B cell (primary cell): ENCODE data around the gene HEPN1. TPM values are rescaled to one million over a fixed set of nuclear protein-coding genes. Genes with fewer than 3 reads are reported as not detected.

Experiments
- ATAC-seq: fragments of 200-7000 bp; cut with Tn5 transposase; one replicate; pipeline ENCODE4 v1.10.0; 2021; ENCODE audit warnings: low read depth, mild to moderate bottlenecking, moderate number of reproducible peaks, moderate library complexity
- CTCF ChIA-PET: fragments of 350-600 bp; sonication (Branson Sonifier 250); formaldehyde crosslinking; loops from one replicate; lab custom pipeline; 2021; ENCODE audit warnings: antibody characterized with exemption, inconsistent platforms; lab: Charles Lee
- POLR2A ChIA-PET: fragments of 350-600 bp; sonication (Branson Sonifier 250); formaldehyde crosslinking; loops from one replicate; lab custom pipeline; 2021; ENCODE audit warnings: antibody characterized with exemption; lab: Charles Lee
- DNase-seq: peaks from one replicate; pipeline ENCODE4 v3.0.0; 2013
- H2AFZ ChIP-seq: 2 replicates; pipeline ENCODE4 v1.6.1; 2012; ENCODE audit warnings: mild to moderate bottlenecking, low read depth, low read length; ENCODE audit not compliant: insufficient read depth, poor library complexity, severe bottlenecking
- H3K27ac ChIP-seq, 2 donors: 1 replicate in 1 of 2; 2 replicates in 1 of 2; pipeline ENCODE4 v1.5.1; 2012 to 2013; ENCODE audit warnings: low read length in 2 of 2, mild to moderate bottlenecking in 2 of 2, moderate library complexity in 1 of 2
- H3K27me3 ChIP-seq, 4 experiments: fragments of 200-600 bp in 1 of 4; sonication (generic) in 1 of 4; replicated peaks in 1 of 4; 1 replicate in 2 of 4; 2 replicates in 2 of 4; pipeline versions ENCODE4 v1.6.1 to v1.7.0; 2013 to 2016; ENCODE audit warnings: low read length in 3 of 4, mild to moderate bottlenecking in 2 of 4, mixed read lengths in 1 of 4, moderate library complexity in 1 of 4; ENCODE audit not compliant: insufficient read depth in 4 of 4, control insufficient read depth in 3 of 4; ENCODE audit errors: control extremely low read depth in 1 of 4
- H3K36me3 ChIP-seq, 2 experiments: replicated peaks in 1 of 2; 1 replicate in 1 of 2; 2 replicates in 1 of 2; pipeline versions ENCODE4 v1.6.1 to v1.7.1; 2013; ENCODE audit warnings: low read length in 1 of 2; ENCODE audit not compliant: insufficient read depth in 2 of 2, control insufficient read depth in 1 of 2; ENCODE audit errors: control extremely low read depth in 1 of 2, extremely low read depth in 1 of 2
- H3K4me1 ChIP-seq, 2 donors: fragments of 200-600 bp in 1 of 2; sonication (generic) in 1 of 2; 1 replicate in 1 of 2; 2 replicates in 1 of 2; pipeline versions ENCODE4 v1.5.1 to v1.6.1; 2013 to 2017; ENCODE audit warnings: low read length in 2 of 2; ENCODE audit not compliant: control insufficient read depth in 2 of 2, insufficient read depth in 2 of 2
- H3K4me2 ChIP-seq: replicated peaks from 2 replicates; pipeline ENCODE3; 2012; ENCODE audit warnings: mild to moderate bottlenecking, low read depth, low read length; ENCODE audit not compliant: poor library complexity, severe bottlenecking
- H3K4me3 ChIP-seq, 5 experiments: fragments of 200-600 bp in 1 of 5; sonication (generic) in 1 of 5; 1 replicate in 3 of 5; 2 replicates in 2 of 5; pipeline versions ENCODE4 v1.5.1 to v1.7.0; 2011 to 2016; ENCODE audit warnings: low read length in 4 of 5, mild to moderate bottlenecking in 4 of 5, low read depth in 2 of 5, control low read depth in 1 of 5, moderate library complexity in 1 of 5; ENCODE audit not compliant: insufficient read depth in 1 of 5; ENCODE audit errors: control extremely low read depth in 1 of 5, extremely low read depth in 1 of 5
- H3K79me2 ChIP-seq: fragments of 200-600 bp; sonication (generic); one replicate; pipeline ENCODE4 v1.6.0; 2016; ENCODE audit warnings: low read length; ENCODE audit not compliant: control insufficient read depth, insufficient read depth
- H3K9ac ChIP-seq: fragments of 200-600 bp; sonication (generic); 2 replicates; pipeline ENCODE4 v1.6.1; 2017; ENCODE audit warnings: mild to moderate bottlenecking, low read length, moderate library complexity
- H3K9me3 ChIP-seq, 3 donors: one replicate each; pipeline versions ENCODE4 v1.6.1 to v1.7.1; 2013; ENCODE audit warnings: low read length in 2 of 3; ENCODE audit not compliant: control insufficient read depth in 2 of 3, insufficient read depth in 1 of 3; ENCODE audit errors: control extremely low read depth in 1 of 3
- H4K20me1 ChIP-seq: 2 replicates; pipeline ENCODE4 v1.6.0; 2012; ENCODE audit warnings: mild to moderate bottlenecking, low read length; ENCODE audit not compliant: insufficient read depth, control insufficient read depth, poor library complexity, severe bottlenecking
- H3K27ac Mint-ChIP-seq: one replicate; pipeline ENCODE4 v1.8.0; 2021; ENCODE audit warnings: mixed read lengths
- H3K27me3 Mint-ChIP-seq: one replicate; pipeline ENCODE4 v1.8.0; 2021; ENCODE audit warnings: mixed read lengths
- H3K4me1 Mint-ChIP-seq: one replicate; pipeline ENCODE4 v1.8.0; 2021; ENCODE audit warnings: mixed read lengths
- H3K4me3 Mint-ChIP-seq: one replicate; pipeline ENCODE4 v1.8.0; 2021; ENCODE audit warnings: mixed read lengths
- H3K9me3 Mint-ChIP-seq: one replicate; pipeline ENCODE4 v1.8.0; 2022; ENCODE audit warnings: mixed read lengths; ENCODE audit not compliant: insufficient read depth
- CTCF ChIP-seq: fragments of 200-600 bp; IDR thresholded peaks from one replicate; pipeline ENCODE4 v1.8.0; 2022; ENCODE audit warnings: antibody characterized with exemption, mild to moderate bottlenecking
- EZH2 ChIP-seq: IDR thresholded peaks from 2 replicates; pipeline ENCODE4 v1.6.1; 2012; ENCODE audit warnings: borderline replicate concordance, low read depth, mild to moderate bottlenecking, moderate library complexity, low read length; ENCODE audit not compliant: insufficient read depth, poor library complexity, severe bottlenecking
- WGBS: methylation state at CpG from one replicate; pipeline ENCODE4 v1.1.5; 2013; ENCODE audit warnings: missing lambda C conversion rate; ENCODE audit not compliant: insufficient coverage; 5-methylcytosine and 5-hydroxymethylcytosine counted together
- intact Hi-C: fragments of 100-400 bp; cut with micrococcal nuclease; formaldehyde crosslinking; loops from one replicate; pipeline ENCODE4 v1.10.0; 2022
- polyA plus RNA-seq: library from polyadenylated mRNA; depleted of rRNA; stranded (reverse); fragments of >200 nt; gene quantifications from 2 replicates; pipeline ENCODE4 v1.2.3, GENCODE V29; 2012
- total RNA-seq, 2 donors: library from RNA; stranded (reverse); fragments of 120-200 nt in 1 of 2; gene quantifications; 1 replicate in 1 of 2; 2 replicates in 1 of 2; pipeline versions ENCODE4 v1.2.3 to v1.2.4, GENCODE V29; 2013 to 2022

Gene HEPN1
- total and polyA plus RNA-seq, 2 donors (not counting 1 experiment from before 2014, with no cell fraction given), result not detected

DNA sequence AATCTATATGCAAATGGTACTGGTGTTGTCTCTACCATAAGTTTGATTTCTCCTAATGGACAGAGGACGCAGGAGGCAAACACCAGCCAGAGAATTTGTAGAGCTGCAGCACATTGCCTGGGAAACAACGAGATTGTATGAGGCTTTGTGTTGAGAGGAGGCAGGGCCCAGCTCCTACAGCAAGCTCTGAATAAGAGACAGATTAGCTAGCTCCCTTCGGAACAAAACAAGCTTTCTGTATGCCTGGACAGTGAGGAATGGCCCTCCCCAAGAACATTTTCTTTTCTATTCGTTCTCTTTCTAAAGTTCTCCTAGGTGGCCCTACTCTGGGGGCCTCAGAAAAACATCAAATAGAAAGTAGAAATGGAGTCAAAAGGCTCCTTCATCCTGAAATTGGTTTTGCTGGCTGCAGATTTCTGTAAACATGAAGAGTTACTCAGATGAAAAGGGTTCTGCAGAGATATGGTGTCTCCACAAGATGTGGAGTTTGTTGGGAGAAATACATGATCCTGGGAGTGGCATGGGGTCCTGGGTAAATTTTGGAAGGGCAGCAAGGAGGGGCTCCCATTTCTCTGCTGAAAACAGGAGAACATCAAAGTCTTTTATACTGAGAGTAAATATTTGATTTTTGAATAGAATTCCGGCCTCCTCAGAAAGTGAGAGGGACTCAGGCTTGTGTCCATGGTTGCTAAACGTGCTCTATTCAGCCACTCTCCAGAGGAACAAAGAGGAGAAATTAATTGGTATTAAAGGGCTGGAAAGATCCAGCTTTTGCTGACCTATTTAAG, 23.6 kb downstream of the HEPN1 start:
- Histone ChIP-seq H3K9me3 (peaks cover 0 to 6% (median 4%) of the 10 kb centered on the region in 3 donors), H3K9ac (no peak overlapping the region), H3K27ac (no peak overlapping the region), H3K4me3 (no peak overlapping the region), H3K79me2 (no peaks in the 10 kb centered on the region), H4K20me1 (no peaks in the 10 kb centered on the region), H3K27me3 (peaks cover 0 to 14% (median 9%) of the 10 kb centered on the region in 4 experiments), H3K4me2 (no peak overlapping the region), H3K4me1 (no peaks in the 10 kb centered on the region), H3K36me3 (no peaks in the 10 kb centered on the region), H2AFZ (no peak overlapping the region)
- Mint-ChIP-seq H3K9me3 (no peaks in the 10 kb centered on the region), H3K27ac (no peak overlapping the region), H3K27me3 (peaks cover 27% of the 10 kb centered on the region), H3K4me1 (no peaks in the 10 kb centered on the region), H3K4me3 (no peak overlapping the region)
- intact Hi-C loops, result no loop called here
- WGBS, result 94% methylated on average over 2 of the region's 6 CpGs
- TF ChIP-seq EZH2 (no peak), CTCF (no peak)
- no peak for DNase-seq
- ATAC-seq, result no peak
- ChIA-PET CTCF (interaction anchor here (0.7 kb wide), 1 partner anchor 176 kb away, joined by 3 read pairs; no protein-coding TSS in a partner anchor), POLR2A (no interaction called here)

DNA sequence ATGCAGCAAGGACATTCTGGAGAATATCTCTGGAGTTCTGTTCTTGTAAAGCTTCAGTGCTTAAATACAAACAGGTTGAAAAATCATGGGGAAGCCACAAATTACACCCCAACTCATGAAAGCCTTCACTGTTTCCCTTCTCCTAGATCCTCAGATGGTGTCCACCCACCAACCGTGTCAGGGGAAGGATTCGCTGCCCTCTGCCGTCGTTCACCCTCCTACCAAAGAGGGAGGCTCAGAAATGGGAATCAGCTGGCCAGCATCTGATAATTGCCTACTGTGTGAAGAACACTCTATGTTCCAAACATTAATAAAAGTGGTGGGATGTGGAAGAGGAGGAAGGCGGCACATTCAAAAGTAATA, 24.2 kb downstream of the HEPN1 start:
- POLR2A ChIA-PET, result no interaction called here
- H3K27me3 ChIP-seq, result peaks cover 0 to 11% (median 9%) of the 10 kb centered on the region in 4 experiments
- H3K79me2 ChIP-seq, result no peaks in the 10 kb centered on the region
- no peaks in the 10 kb centered on the region for H3K36me3 ChIP-seq
- no peak overlapping the region for H2AFZ ChIP-seq
- no peaks in the 10 kb centered on the region for H3K4me1 Mint-ChIP-seq
- DNase-seq (no peak), ATAC-seq (no peak)
- peaks cover 0 to 6% (median 4%) of the 10 kb centered on the region in 3 donors for H3K9me3 ChIP-seq
- no peak overlapping the region for H3K9ac ChIP-seq
- intact Hi-C loops, result no loop called here
- no peaks in the 10 kb centered on the region for H4K20me1 ChIP-seq
- no peak overlapping the region for H3K27ac ChIP-seq
- 60% methylated on average over 1 of the region's 5 CpGs for WGBS
- no peaks in the 10 kb centered on the region for H3K9me3 Mint-ChIP-seq
- TF ChIP-seq CTCF (no peak), EZH2 (no peak)
- no peak overlapping the region for H3K4me2 ChIP-seq
- no peak overlapping the region for H3K4me3 ChIP-seq
- CTCF ChIA-PET, result interaction anchor here (0.7 to 1.2 kb wide), 2 partner anchors 176 to 199 kb away, joined by 3 read pairs; no protein-coding TSS in a partner anchor
- peaks cover 27% of the 10 kb centered on the region for H3K27me3 Mint-ChIP-seq
- no peak overlapping the region for H3K4me3 Mint-ChIP-seq
- H3K4me1 ChIP-seq, result no peaks in the 10 kb centered on the region
- H3K27ac Mint-ChIP-seq, result no peak overlapping the region
